Activated T-helper 1 cell treated with anti-CD3 and anti-CD28 coated beads, Interleukin-12 subunit alpha, Interleukin-12 subunit beta, Interleukin-2, Interleukin-4 antibody, amounts not matched to agents 30 ng/mL and 10 ng/mL and 1 ng/mL, durations not matched to agents 14 hours and 24 hours and 36 hours (primary cell): ENCODE measurements around the gene ZSWIM4. TPM values are rescaled to one million over a fixed set of nuclear protein-coding genes. Genes with fewer than 3 reads are reported as not detected.

Experiments
- DNase-seq: peaks from one replicate; pipeline ENCODE4 v3.0.0; 2021; ENCODE audit warnings: low spot score
- H3K27ac Mint-ChIP-seq: one replicate; pipeline ENCODE4 v1.8.0; 2021; ENCODE audit warnings: mild to moderate bottlenecking, mixed read lengths
- H3K27me3 Mint-ChIP-seq: one replicate; pipeline ENCODE4 v1.8.0; 2022; ENCODE audit warnings: mild to moderate bottlenecking, moderate library complexity, mixed read lengths; ENCODE audit not compliant: insufficient read depth
- H3K36me3 Mint-ChIP-seq: one replicate; pipeline ENCODE4 v1.8.0; 2021; ENCODE audit warnings: low read depth, mixed read lengths
- H3K4me1 Mint-ChIP-seq: one replicate; pipeline ENCODE4 v1.8.0; 2021; ENCODE audit warnings: low read depth, mixed read lengths
- H3K4me3 Mint-ChIP-seq: one replicate; pipeline ENCODE4 v1.8.0; 2021; ENCODE audit warnings: mild to moderate bottlenecking, moderate library complexity, mixed read lengths
- H3K9me3 Mint-ChIP-seq: one replicate; pipeline ENCODE4 v1.8.0; 2021; ENCODE audit warnings: mixed read lengths
- intact Hi-C: fragments of 100-400 bp; cut with micrococcal nuclease; formaldehyde crosslinking; loops from one replicate; pipeline ENCODE4 v1.15.1; 2024
- total RNA-seq: library from RNA; stranded (reverse); gene quantifications from 2 replicates; pipeline ENCODE4 v1.2.3, GENCODE V29; 2022

Gene ZSWIM4
- total RNA-seq, 1 donor from 2014 or later: 7.9 TPM

DNA sequence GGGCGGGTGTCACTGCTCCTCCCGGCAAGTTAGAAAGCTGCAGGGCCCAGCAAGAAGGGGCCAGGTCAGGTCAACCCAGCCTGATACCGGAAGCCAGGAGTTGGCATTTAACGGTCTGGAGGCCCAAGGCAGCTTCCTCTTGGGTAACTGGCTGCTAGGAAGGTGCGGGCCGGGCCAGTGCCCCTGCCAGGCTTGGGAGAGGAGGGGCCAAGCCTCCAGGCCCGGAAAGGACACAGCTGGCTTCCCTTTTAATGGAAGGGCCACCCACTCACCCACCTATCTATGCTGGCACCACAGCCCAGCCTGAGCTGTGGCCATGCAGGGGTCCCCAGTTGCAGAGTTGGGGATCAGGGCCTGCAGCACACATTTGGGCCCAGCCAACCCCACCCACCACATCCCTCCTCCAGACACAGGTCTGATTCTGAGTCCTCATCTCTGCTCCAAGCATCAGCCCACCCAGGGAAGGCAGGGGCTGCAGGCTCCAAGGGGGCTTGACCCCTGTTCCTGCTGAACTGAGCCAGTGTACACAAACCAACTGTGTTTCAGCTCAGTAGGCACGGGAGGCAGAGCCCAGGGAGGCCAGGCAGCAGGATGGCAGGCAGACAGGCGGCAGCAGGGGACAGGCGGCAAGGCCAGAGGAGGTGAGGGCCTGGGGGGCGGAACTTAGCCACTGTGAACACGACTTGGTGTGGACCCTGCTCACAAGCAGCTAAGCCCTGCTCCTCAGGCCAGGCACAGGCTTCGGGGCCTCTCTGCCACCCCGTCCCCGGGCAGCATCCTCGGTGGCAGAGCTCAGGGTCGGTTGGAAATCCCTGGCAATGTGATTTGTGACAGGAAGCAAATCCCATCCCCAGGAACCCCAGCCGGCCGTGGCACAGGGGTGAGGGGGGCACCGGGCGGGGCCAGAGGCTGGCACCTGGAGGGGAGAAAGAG is 40.8 kb downstream of the ZSWIM4 start:
- H3K9me3 Mint-ChIP-seq: no peaks in the 10 kb centered on the region
- H3K36me3 Mint-ChIP-seq: peaks cover 30% of the 10 kb centered on the region
- no peak for DNase-seq
- peaks cover 47% of the 10 kb centered on the region for H3K4me1 Mint-ChIP-seq
- intact Hi-C loops: loop anchor here (5.0 kb wide), 3 partner anchors 89 to 684 kb away; partner anchors contain the start of genes ADGRE5, IER2 and STX10
- H3K4me3 Mint-ChIP-seq: peak overlapping the region; percentile 84
- H3K27ac Mint-ChIP-seq: peak overlapping the region; percentile 99
- no peaks in the 10 kb centered on the region for H3K27me3 Mint-ChIP-seq

DNA sequence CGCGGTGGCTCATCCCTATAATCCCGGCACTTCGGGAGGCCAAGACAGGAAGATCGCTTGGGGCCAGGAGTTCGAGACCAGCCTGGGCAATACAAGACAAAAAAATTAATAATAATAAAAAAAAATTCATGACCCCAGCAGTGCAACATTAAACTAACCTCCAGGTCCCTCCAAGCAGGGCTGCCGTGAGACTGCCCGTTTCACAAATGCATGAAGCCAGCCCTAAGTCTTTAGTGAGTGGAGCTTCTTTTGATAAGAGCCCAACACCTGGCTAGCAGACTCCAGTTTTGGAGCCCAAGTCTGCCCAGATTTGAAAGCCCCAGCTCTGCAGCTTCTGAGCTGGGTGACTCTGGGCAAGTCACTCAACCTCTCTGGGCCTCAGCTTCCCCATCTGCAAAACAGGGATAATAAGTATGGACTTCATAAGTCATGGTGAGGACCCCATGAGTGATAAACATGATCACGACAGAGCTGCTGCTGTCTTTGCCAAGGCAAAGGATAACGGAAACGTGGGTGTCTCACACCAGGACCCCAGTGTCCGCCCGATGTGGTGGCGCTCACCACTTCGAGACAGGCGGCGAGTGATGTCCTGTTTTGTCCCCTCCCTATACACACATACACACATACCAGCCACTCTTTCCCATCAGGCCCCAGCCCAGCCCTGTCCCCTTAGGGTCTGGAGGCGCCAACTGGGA is 43.3 kb downstream of the ZSWIM4 start:
- Mint-ChIP-seq H3K9me3 (no peaks in the 10 kb centered on the region), H3K4me3 (peak overlapping the region; percentile 93)

DNA sequence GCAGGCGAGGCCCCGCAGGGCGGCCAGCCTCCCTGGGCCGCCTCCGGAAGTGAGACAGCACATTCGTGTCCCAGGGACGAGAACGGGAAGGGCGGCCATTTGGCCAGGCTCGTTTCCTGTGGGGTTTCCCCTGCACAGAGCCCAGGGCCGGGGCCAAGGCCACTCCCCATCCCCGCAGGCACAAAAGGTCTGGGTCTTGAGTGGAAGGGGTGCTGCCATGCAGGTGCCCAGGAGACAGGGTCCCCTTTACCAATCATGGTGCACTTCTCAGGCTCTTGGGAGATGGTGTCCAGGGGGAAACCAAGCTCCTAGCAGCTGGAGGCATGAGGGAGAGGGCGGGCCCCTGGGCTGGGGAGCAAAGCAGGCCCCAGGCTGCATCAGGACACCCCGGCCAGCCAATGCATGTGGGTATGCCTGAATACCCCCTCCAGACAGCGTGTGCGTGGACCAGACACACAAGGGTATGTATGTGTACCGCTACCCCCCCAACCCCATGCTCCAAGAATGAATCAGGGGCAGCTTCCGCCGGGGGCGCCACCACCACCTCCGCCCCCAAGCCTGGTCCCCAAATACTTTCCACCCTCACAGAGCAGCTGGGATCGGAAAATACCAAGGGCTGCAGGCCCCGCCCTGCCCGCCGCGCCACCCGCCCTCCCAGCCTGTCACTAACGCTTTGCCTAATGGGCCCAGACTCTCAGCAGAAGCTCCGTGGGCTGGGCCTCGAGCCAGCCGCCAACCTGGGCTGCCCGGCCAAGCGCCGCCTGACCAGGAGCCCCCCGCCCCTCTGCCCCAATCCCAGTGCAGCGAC is 44.1 kb downstream of the ZSWIM4 start:
- Mint-ChIP-seq H3K4me1 (peaks cover 36% of the 10 kb centered on the region), H3K9me3 (no peaks in the 10 kb centered on the region), H3K36me3 (peaks cover 17% of the 10 kb centered on the region), H3K27ac (peak overlapping the region; percentile 99), H3K4me3 (peak overlapping the region; percentile 93), H3K27me3 (no peaks in the 10 kb centered on the region)
- DNase-seq: peak; percentile 79
- intact Hi-C loops: loop anchor here (1.0 to 5.0 kb wide), 9 partner anchors 8 to 687 kb away; partner anchors contain the start of genes ADGRE5, C19orf53, IER2 and STX10

More for the DNA sequence above, 43.3 kb downstream of the ZSWIM4 start:
- peaks cover 41% of the 10 kb centered on the region for H3K4me1 Mint-ChIP-seq
- intact Hi-C loops: loop anchor here (1.0 to 5.0 kb wide), 9 partner anchors 9 to 686 kb away; partner anchors contain the start of genes ADGRE5, C19orf53, IER2 and STX10
- no peak for DNase-seq
- H3K27ac Mint-ChIP-seq: peak overlapping the region; percentile 99
- H3K27me3 Mint-ChIP-seq: no peaks in the 10 kb centered on the region
- H3K36me3 Mint-ChIP-seq: peaks cover 23% of the 10 kb centered on the region

DNA sequence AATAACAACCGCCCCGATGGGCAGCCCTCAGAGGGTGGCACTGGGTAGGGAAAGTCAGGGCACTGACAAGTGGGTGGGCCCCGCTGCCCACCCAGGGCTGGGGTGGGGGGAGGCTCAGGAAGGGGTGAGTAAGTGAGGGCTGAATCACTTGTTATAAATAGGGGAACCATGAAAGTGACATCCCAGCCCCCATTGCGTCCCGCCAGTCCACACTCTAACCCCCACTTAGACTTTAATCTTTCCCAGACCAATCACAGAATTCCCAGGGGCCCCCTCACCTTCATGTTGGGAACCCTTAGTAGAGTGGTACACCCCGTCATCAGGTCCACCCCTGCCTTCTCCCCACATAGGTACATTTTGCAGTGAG is 44.7 kb downstream of the ZSWIM4 start:
- H3K4me1 Mint-ChIP-seq: peaks cover 39% of the 10 kb centered on the region
- H3K27me3 Mint-ChIP-seq: no peaks in the 10 kb centered on the region
- peak overlapping the region; percentile 93 for H3K4me3 Mint-ChIP-seq
- peak overlapping the region; percentile 96 for H3K27ac Mint-ChIP-seq
- peaks cover 14% of the 10 kb centered on the region for H3K36me3 Mint-ChIP-seq
- no peak for DNase-seq
- H3K9me3 Mint-ChIP-seq: no peaks in the 10 kb centered on the region
- intact Hi-C loops: loop anchor here (1.0 to 5.0 kb wide), 9 partner anchors 7 to 688 kb away; partner anchors contain the start of genes ADGRE5, C19orf53, IER2 and STX10

- no peaks in the 10 kb centered on the region for H3K9me3 Mint-ChIP-seq
- peak overlapping the region; percentile 93 for H3K4me3 Mint-ChIP-seq
- H3K4me1 Mint-ChIP-seq: peaks cover 44% of the 10 kb centered on the region
- DNase-seq: no peak
- H3K36me3 Mint-ChIP-seq: peaks cover 14% of the 10 kb centered on the region
- intact Hi-C loops: no loop called here
- H3K27me3 Mint-ChIP-seq: no peaks in the 10 kb centered on the region
- H3K27ac Mint-ChIP-seq: peak overlapping the region; percentile 96
Measured at GRCh38 chr19:13840305-13841085, 45.3 kb downstream of the ZSWIM4 start.

GRCh38 chr19:13841086-13841961 is 46.1 kb downstream of the ZSWIM4 start:
- intact Hi-C loops: no loop called here
- Mint-ChIP-seq H3K4me3 (peak overlapping the region; percentile 93), H3K27ac (peak overlapping the region; percentile 96), H3K27me3 (no peaks in the 10 kb centered on the region), H3K36me3 (peaks cover 14% of the 10 kb centered on the region), H3K4me1 (peaks cover 53% of the 10 kb centered on the region), H3K9me3 (no peaks in the 10 kb centered on the region)
- DNase-seq: no peak

DNA sequence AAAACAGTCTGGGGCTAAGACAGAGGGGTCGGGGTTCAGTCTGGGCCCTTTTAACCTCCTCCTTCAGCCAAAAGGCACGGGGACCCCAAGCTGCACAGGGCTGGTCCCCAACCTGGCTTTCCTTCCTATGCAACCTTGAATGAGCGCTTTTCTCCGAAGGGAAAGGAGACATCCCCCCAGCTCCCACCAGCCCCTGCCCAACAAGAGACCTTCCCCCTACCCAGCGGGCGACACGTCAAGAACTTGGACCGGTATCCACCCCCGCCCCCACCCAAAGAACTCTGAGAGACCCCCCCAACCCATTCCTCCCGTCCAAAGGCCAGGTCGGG is 46.7 kb downstream of the ZSWIM4 start:
- no peak for DNase-seq
- Mint-ChIP-seq H3K27me3 (no peaks in the 10 kb centered on the region), H3K4me1 (peaks cover 53% of the 10 kb centered on the region), H3K36me3 (peaks cover 15% of the 10 kb centered on the region), H3K4me3 (peak overlapping the region; percentile 93), H3K27ac (peak overlapping the region; percentile 96), H3K9me3 (no peaks in the 10 kb centered on the region)
- intact Hi-C loops: no loop called here

DNA sequence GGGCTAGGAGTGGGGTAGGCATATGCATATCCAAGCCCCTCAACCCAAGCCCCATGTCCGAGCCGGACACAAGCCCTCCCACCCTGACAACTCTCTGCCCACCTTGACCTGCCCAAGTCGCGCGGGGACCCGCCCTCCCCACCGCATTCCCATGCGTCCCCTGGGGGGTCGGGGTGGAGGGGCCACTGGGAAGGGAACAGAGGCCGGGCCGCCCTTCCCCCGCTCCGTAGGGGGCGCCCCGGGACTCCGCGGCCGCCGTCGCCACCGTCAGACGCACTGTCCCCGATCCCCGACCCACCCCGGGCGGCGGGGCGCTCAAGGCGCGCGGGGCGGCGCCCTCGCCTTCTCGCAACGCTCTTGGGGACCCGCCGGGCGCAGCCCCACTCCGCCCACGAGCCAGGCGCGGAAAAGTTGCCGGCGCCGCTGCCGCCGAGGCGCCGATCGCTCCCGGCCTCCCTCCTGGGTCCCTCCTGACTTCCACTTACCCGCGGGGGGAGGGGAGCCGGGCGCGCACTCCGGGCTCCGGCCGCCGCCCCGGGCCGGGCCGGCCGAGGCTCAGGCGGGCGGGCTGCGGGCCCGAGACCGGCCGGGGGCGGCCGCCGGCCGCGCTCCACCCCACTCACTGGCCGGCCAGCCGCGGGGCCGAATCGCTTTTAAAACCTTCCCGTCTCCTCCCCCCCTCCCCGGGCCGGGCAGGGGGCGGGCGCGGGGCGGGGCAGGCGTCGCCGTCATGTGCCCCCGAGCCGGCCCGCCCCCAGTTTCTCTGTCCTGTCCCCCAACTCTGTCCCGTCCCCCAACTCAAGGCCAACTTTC is 47.3 kb downstream of the ZSWIM4 start:
- intact Hi-C loops: no loop called here
- H3K36me3 Mint-ChIP-seq: peaks cover 13% of the 10 kb centered on the region
- H3K4me1 Mint-ChIP-seq: peaks cover 49% of the 10 kb centered on the region
- no peaks in the 10 kb centered on the region for H3K9me3 Mint-ChIP-seq
- no peaks in the 10 kb centered on the region for H3K27me3 Mint-ChIP-seq
- H3K27ac Mint-ChIP-seq: peak overlapping the region; percentile 96
- peak; percentile 73 for DNase-seq
- peak overlapping the region; percentile 93 for H3K4me3 Mint-ChIP-seq

DNA sequence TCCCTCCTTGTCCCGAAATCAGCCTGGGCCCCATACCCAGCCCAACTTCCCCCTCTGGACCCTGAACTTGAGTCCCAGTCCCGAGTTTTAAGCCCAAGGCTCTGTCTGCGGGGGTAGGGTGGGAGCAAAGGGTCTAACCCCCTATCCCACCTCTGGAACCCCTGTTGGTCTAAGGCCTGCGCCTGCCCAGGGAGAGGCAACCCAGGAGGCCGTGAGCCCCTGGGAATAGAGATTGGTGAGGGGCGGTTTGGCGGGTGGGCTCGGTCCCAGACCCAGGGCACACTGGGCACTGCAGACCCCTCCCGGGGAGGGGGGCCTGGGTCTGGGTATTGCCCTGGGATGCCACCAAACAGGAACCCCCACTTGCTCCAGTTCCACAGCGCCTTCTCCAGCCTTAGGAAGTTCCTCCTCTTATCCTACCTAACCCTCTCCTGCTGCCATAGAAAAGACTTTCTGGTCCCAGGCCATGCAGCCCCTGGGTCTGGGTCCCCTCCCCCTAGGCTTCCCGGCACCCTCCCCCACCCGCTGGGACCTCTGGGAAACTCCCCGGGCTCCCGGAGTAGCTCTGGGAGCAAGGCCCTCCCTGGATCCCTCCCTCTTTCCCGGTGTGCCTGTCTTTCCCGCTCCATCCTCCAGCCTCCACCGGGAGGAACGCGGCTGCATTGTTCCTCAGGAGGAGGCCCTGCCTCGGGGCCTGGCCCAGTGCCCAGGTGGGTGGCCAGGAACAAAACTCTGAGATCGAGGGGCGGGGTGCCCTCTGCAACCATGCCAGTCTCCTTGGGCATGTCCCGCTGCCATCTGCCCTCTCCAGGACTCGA is 48.1 kb downstream of the ZSWIM4 start:
- intact Hi-C loops: no loop called here
- DNase-seq: no peak
- Mint-ChIP-seq H3K27ac (peak overlapping the region; percentile 95), H3K9me3 (no peaks in the 10 kb centered on the region), H3K4me1 (peaks cover 46% of the 10 kb centered on the region), H3K27me3 (no peaks in the 10 kb centered on the region), H3K36me3 (peaks cover 13% of the 10 kb centered on the region), H3K4me3 (peak overlapping the region; percentile 92)

GRCh38 chr19:13844130-13844631 is 48.9 kb downstream of the ZSWIM4 start:
- Mint-ChIP-seq H3K9me3 (no peaks in the 10 kb centered on the region), H3K27ac (peak overlapping the region; percentile 91), H3K27me3 (no peaks in the 10 kb centered on the region), H3K36me3 (peaks cover 9% of the 10 kb centered on the region), H3K4me1 (peaks cover 43% of the 10 kb centered on the region), H3K4me3 (peak overlapping the region; percentile 92)
- DNase-seq: no peak
- intact Hi-C loops: no loop called here
